PC-9 (cell line): ENCODE measurements around the gene SEL1L3. TPM values are rescaled to one million over a fixed set of nuclear protein-coding genes. Genes with fewer than 3 reads are reported as not detected.

Source experiments
- BruUV-seq: library from RNA; stranded (reverse); fragments of 400-500 nt; replicated peaks from 2 replicates; lab custom pipeline; 2021; lab: Mats Ljungman, UMichigan
- CTCF ChIA-PET: fragments of 300-600 bp; sonication (Branson Sonifier 250); formaldehyde crosslinking; loops from one replicate; lab custom pipeline; 2022; ENCODE audit warnings: antibody characterized with exemption; lab: Charles Lee
- POLR2A ChIA-PET: fragments of 300-600 bp; sonication (Branson Sonifier 250); formaldehyde crosslinking; loops from one replicate; lab custom pipeline; 2022; ENCODE audit warnings: antibody characterized with exemption; ENCODE audit not compliant: unreplicated experiment; lab: Charles Lee
- DNase-seq, 2 experiments: peaks; one replicate each; pipeline versions ENCODE4 v3.0.0 to v3.0.0-alpha.2; 2015 to 2022; ENCODE audit warnings: mixed read lengths in 1 of 2
- H2AFZ ChIP-seq: fragments of 200-600 bp; sonication (generic); 2 replicates; pipeline ENCODE4 v1.8.1; 2017; ENCODE audit warnings: antibody characterized with exemption
- H3F3A ChIP-seq: fragments of 200-600 bp; sonication (generic); 2 replicates; pipeline ENCODE4 v1.8.1; 2017; ENCODE audit warnings: antibody characterized with exemption, mild to moderate bottlenecking, low read depth; ENCODE audit not compliant: insufficient read depth
- H3K27ac ChIP-seq: fragments of 200-600 bp; sonication (generic); 2 replicates; pipeline ENCODE4 v1.6.1; 2016; ENCODE audit warnings: mixed run types
- H3K27me3 ChIP-seq: fragments of 200-600 bp; sonication (generic); 2 replicates; pipeline ENCODE4 v1.6.1; 2016; ENCODE audit warnings: low read depth, mixed run types; ENCODE audit not compliant: insufficient read depth
- H3K36me3 ChIP-seq: fragments of 200-600 bp; sonication (generic); 2 replicates; pipeline ENCODE4 v1.6.1; 2016; ENCODE audit warnings: low read depth, mixed run types
- H3K4me1 ChIP-seq: fragments of 200-600 bp; sonication (generic); replicated peaks from 2 replicates; pipeline ENCODE4 v1.6.1; 2016; ENCODE audit warnings: mixed run types; ENCODE audit not compliant: insufficient read depth
- H3K4me2 ChIP-seq: fragments of 200-600 bp; sonication (generic); 2 replicates; pipeline ENCODE4 v1.6.1; 2017; ENCODE audit warnings: mixed run types
- H3K4me3 ChIP-seq: fragments of 200-600 bp; sonication (generic); 2 replicates; pipeline ENCODE4 v1.6.1; 2016; ENCODE audit warnings: mixed run types
- H3K79me2 ChIP-seq: fragments of 200-600 bp; sonication (generic); 2 replicates; pipeline ENCODE4 v1.6.1; 2017; ENCODE audit warnings: low read depth, mixed run types
- H3K9me2 ChIP-seq: fragments of 200-600 bp; sonication (generic); 2 replicates; pipeline ENCODE4 v1.8.1; 2017; ENCODE audit warnings: mild to moderate bottlenecking; ENCODE audit not compliant: insufficient read depth
- H3K9me3 ChIP-seq: fragments of 200-600 bp; sonication (generic); 2 replicates; pipeline ENCODE4 v1.8.1; 2016; ENCODE audit warnings: low read depth; ENCODE audit not compliant: insufficient read depth
- H4K20me1 ChIP-seq: fragments of 200-600 bp; sonication (generic); 2 replicates; pipeline ENCODE4 v1.8.1; 2017; ENCODE audit not compliant: insufficient read depth
- CTCF ChIP-seq: fragments of 200-600 bp; sonication (generic); conservative IDR thresholded peaks from 2 replicates; pipeline ENCODE4 v1.6.1; 2017; ENCODE audit warnings: mixed run types, antibody characterized with exemption, mild to moderate bottlenecking, moderate library complexity
- EZH2 ChIP-seq: fragments of 200-600 bp; sonication (generic); IDR thresholded peaks from 2 replicates; pipeline ENCODE4 v1.8.0; 2017; ENCODE audit warnings: antibody characterized with exemption, low read depth
- intact Hi-C: fragments of 100-400 bp; cut with micrococcal nuclease; formaldehyde crosslinking; loops from one replicate; pipeline ENCODE4 v1.10.0; 2022; ENCODE audit not compliant: unreplicated experiment
- total RNA-seq: library from RNA; stranded (reverse); gene quantifications from 2 replicates; pipeline ENCODE4 v1.2.3, GENCODE V29; 2021

Gene SEL1L3
- total RNA-seq, 1 experiment from 2014 or later: 79.2 TPM

- no peak for DNase-seq
- Histone ChIP-seq H3K36me3 (no peaks in the 10 kb centered on the region), H4K20me1 (no peaks in the 10 kb centered on the region), H3K27ac (no peak overlapping the region), H3K9me2 (no peaks in the 10 kb centered on the region), H3K9me3 (no peaks in the 10 kb centered on the region), H2AFZ (no peak overlapping the region), H3F3A (no peaks in the 10 kb centered on the region), H3K4me2 (no peak overlapping the region), H3K27me3 (no peaks in the 10 kb centered on the region), H3K4me3 (no peak overlapping the region), H3K4me1 (peaks cover 9% of the 10 kb centered on the region), H3K79me2 (no peaks in the 10 kb centered on the region)
- no TSS peak for BruUV-seq
- no peak for TF ChIP-seq CTCF
- TF ChIP-seq EZH2: no peak
- POLR2A ChIA-PET: no interaction called here
- CTCF ChIA-PET: no interaction called here
- intact Hi-C loops: no loop called here
These were observed 42.6 kb upstream of the SEL1L3 start for GRCh38 chr4:25905371-25905770.

GRCh38 chr4:25904748-25905082 is 41.9 kb upstream of the SEL1L3 start:
- DNase-seq: no peak
- CTCF ChIA-PET: no interaction called here

DNA sequence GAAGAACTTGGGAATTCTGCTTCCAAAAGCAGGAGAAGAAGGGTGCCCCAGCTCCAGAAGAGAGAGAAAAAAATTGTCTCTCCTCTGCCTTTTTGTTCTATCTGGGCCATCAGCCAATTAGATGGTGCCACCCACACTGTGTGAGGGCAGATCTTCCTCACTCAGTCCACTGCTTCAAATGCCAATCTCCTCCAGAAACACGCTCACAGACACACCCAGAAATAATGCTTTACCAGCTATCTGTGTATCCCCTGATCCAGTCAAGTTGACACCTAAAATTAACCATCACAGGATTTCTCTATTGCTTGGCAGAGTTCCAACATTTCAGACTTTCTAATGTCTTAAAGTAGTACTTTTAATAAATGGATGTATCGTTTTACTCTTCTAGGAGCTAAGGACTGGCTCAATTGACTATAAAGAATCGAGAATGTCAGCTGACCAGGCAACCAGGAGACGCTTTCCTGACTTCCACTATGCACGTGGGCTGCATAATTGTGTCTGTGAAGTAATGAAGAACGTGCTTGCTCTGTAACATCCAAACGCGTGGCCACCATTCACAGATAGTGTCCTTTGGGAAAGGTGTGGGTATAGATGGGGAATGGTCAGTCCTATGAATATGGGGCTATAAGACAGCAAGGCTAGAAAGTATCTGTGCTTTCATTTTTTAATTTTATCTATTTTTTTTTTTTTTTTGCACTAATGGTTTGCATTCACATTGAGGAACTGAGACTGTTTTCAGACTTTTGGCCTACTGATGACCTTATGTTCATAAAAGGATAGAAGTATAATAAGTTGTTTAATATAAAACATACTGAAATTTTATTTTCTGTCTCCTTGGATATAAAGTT is 41.3 kb upstream of the SEL1L3 start:
- DNase-seq: no peak
- no peak overlapping the region for H3K4me2 ChIP-seq
- H3F3A ChIP-seq: no peaks in the 10 kb centered on the region
- H3K27me3 ChIP-seq: no peaks in the 10 kb centered on the region
- no TSS peak for BruUV-seq
- H3K4me1 ChIP-seq: peaks cover 9% of the 10 kb centered on the region
- H3K36me3 ChIP-seq: no peaks in the 10 kb centered on the region
- H2AFZ ChIP-seq: no peak overlapping the region
- H3K9me2 ChIP-seq: no peaks in the 10 kb centered on the region
- ChIA-PET CTCF (no interaction called here), POLR2A (no interaction called here)
- H3K9me3 ChIP-seq: no peaks in the 10 kb centered on the region
- H3K79me2 ChIP-seq: no peaks in the 10 kb centered on the region
- no peak for TF ChIP-seq CTCF
- intact Hi-C loops: no loop called here
- H4K20me1 ChIP-seq: no peaks in the 10 kb centered on the region
- H3K27ac ChIP-seq: no peak overlapping the region
- H3K4me3 ChIP-seq: no peak overlapping the region

More at GRCh38 chr4:25904748-25905082, 41.9 kb upstream of the SEL1L3 start:
- no peaks in the 10 kb centered on the region for H4K20me1 ChIP-seq
- H3K9me3 ChIP-seq: no peaks in the 10 kb centered on the region
- POLR2A ChIA-PET: no interaction called here
- no peak overlapping the region for H3K4me3 ChIP-seq
- no peaks in the 10 kb centered on the region for H3K36me3 ChIP-seq
- H3K9me2 ChIP-seq: no peaks in the 10 kb centered on the region
- intact Hi-C loops: no loop called here
- H3K4me2 ChIP-seq: no peak overlapping the region
- no peaks in the 10 kb centered on the region for H3K27me3 ChIP-seq
- H3K4me1 ChIP-seq: peaks cover 9% of the 10 kb centered on the region
- BruUV-seq: no TSS peak
- no peak for TF ChIP-seq CTCF
- H3K79me2 ChIP-seq: no peaks in the 10 kb centered on the region
- no peaks in the 10 kb centered on the region for H3F3A ChIP-seq
- H3K27ac ChIP-seq: no peak overlapping the region
- no peak overlapping the region for H2AFZ ChIP-seq
